Heart right ventricle (tissue), 16 donors: ENCODE measurements around the gene PSKH1. TPM values are rescaled to one million over a fixed set of nuclear protein-coding genes. Genes with fewer than 3 reads are reported as not detected.

Source experiments
- ATAC-seq, 8 donors: fragments of 200-7000 bp; cut with Tn5 transposase; one replicate each; pipeline ENCODE4 v1.9.1; 2020; ENCODE audit warnings: mild to moderate bottlenecking in 8 of 8, moderate library complexity in 8 of 8, moderate number of reproducible peaks in 1 of 8
- DNase-seq, 2 donors: peaks; one replicate each; pipeline ENCODE4 v3.0.0-alpha.2; 2020
- H3K27ac ChIP-seq, 10 donors: fragments of 200-600 bp; sonication (generic) in 2 of 10; one replicate each; pipeline versions ENCODE4 v1.5.0 to v1.8.0; 2020 to 2022; ENCODE audit warnings: mild to moderate bottlenecking in 3 of 10
- H3K27me3 ChIP-seq, 7 donors: fragments of 200-600 bp; one replicate each; pipeline ENCODE4 v1.8.0; 2021 to 2022; ENCODE audit warnings: mild to moderate bottlenecking in 2 of 7
- H3K36me3 ChIP-seq, 9 donors: fragments of 200-600 bp; sonication (generic) in 1 of 9; one replicate each; pipeline versions ENCODE4 v1.5.0 to v1.8.0; 2020 to 2022; ENCODE audit warnings: mild to moderate bottlenecking in 2 of 9
- H3K4me1 ChIP-seq, 9 donors: fragments of 200-600 bp; sonication (generic) in 1 of 9; one replicate each; pipeline versions ENCODE4 v1.5.0 to v1.8.0; 2020 to 2022; ENCODE audit warnings: mild to moderate bottlenecking in 4 of 9
- H3K4me3 ChIP-seq, 10 donors: fragments of 200-600 bp; sonication (generic) in 2 of 10; one replicate each; pipeline versions ENCODE4 v1.5.0 to v1.8.0; 2020 to 2022; ENCODE audit warnings: mild to moderate bottlenecking in 7 of 10, moderate library complexity in 2 of 10
- H3K9me3 ChIP-seq, 11 donors: fragments of 200-600 bp in 10 of 11; sonication (generic) in 2 of 11; one replicate each; pipeline versions ENCODE4 v1.5.0 to v1.8.0; 2013 to 2022; ENCODE audit warnings: mild to moderate bottlenecking in 2 of 11, control low read depth in 1 of 11, moderate library complexity in 1 of 11
- WGBS, 2 donors: extraction: QIAGEN DNeasy Blood & Tissue Kit; methylation state at CpG; one replicate each; pipeline ENCODE4 v1.1.7; 2013; ENCODE audit warnings: inconsistent platforms in 1 of 2; 5-methylcytosine and 5-hydroxymethylcytosine counted together
- intact Hi-C, 10 donors: fragments of 100-400 bp; cut with DNase I; formaldehyde crosslinking; loops; one replicate each; pipeline versions ENCODE4 v1.11.1 to v1.14.2; 2022
- polyA plus RNA-seq, 2 donors: library from polyadenylated mRNA; stranded (reverse); fragments of 200-250 nt; gene quantifications; one replicate each; pipeline ENCODE4 v1.2.3, GENCODE V29; 2013
- total RNA-seq, 10 donors: library from RNA; stranded (reverse); fragmentation: NEBNext Ultra II Directional in 3 of 10; extraction: Animal tissue kit (Norgen Biotek cat#: 25700) in 3 of 10; gene quantifications; one replicate each; pipeline versions ENCODE4 v1.2.1 to v1.2.4, GENCODE V29; 2021 to 2023
- TF ChIP-seq, protein P1 (sequence below), 9 donors: fragments of 200-600 bp; sonication (generic) in 2 of 9; IDR thresholded peaks; one replicate each; pipeline versions ENCODE4 v1.5.0 to v1.8.0; 2021 to 2022; ENCODE audit warnings: antibody characterized with exemption in 9 of 9, mild to moderate bottlenecking in 5 of 9, moderate library complexity in 1 of 9
- donor health status: Arrhythmogenic right ventricular cardiomyopathy.
- donor health status: ischemic (EF 13 %, LVEDD 7.1; RV severe dilation, severe dysfunction).
- donor health status: healthy with polysubstance abuse.
- donor health status: DM: no; HTN: yes; CAD: no.
- donor health status: DM: no; HTN: no; CAD: no.
- donor health status: ischemic (EF 25% LVEDD 6.9; RV normal size, moderate dysfunction).
- donor health status: ischemic (EF 25% LVEDD 5.7; RV mildly dilated, moderate dysfunction).
- donor health status: healthy.
- donor health status: DM: yes; HTN: yes; CAD: no.
- donor health status: Ischemic cardiomyopathy.
- donor health status: ischemic (EF 35%, LVEDD 5.7; RV mildly dilated, moderate dysfunction).
- donor health status: nonischemic (EF 11% LVEDD 7.7; RV severe dilation, severe dysfunction).
- donor health status: DM: yes; HTN: yes; CAD: no.
- donor health status: PGD.
- donor health status: ischemic (EF 29% LVEDD 5.4; RV normal size, mild dysfunction).
- donor health status: nonischemic (EF 23%, LVEDD 6.1; RV moderate dilation, normal function).

PSKH1 gene
- total and polyA plus RNA-seq, 12 donors, result 15.7 to 24.5 (median 20.5) TPM

DNA sequence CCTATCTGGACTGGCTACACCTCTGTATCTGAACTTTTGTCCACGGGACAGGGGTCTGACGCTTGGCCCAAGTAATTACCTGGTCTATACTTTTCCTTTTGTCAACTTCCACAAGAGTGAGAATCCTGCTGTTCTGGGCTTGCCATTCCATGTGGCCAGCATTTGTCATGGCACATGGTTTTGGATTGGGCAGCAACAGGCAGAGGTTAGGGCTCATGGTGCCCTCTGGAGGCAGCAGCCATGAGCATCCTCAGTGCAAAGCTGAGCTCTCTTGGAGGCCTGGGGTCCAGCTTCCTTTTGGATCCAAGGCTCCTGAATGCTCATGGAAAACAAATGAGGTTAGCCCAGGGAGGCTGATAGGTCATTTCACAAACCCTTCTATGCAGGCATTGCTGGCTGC lies 27.7 kb upstream of the PSKH1 start:
- H3K36me3 ChIP-seq, result peaks cover 0 to 71% (median 40%) of the 10 kb centered on the region in 9 donors
- TF ChIP-seq, protein P1, sequence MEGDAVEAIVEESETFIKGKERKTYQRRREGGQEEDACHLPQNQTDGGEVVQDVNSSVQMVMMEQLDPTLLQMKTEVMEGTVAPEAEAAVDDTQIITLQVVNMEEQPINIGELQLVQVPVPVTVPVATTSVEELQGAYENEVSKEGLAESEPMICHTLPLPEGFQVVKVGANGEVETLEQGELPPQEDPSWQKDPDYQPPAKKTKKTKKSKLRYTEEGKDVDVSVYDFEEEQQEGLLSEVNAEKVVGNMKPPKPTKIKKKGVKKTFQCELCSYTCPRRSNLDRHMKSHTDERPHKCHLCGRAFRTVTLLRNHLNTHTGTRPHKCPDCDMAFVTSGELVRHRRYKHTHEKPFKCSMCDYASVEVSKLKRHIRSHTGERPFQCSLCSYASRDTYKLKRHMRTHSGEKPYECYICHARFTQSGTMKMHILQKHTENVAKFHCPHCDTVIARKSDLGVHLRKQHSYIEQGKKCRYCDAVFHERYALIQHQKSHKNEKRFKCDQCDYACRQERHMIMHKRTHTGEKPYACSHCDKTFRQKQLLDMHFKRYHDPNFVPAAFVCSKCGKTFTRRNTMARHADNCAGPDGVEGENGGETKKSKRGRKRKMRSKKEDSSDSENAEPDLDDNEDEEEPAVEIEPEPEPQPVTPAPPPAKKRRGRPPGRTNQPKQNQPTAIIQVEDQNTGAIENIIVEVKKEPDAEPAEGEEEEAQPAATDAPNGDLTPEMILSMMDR (IDR thresholded peaks at IDR 0.05), result peak in 7 of 9 donors; percentile 11 to 52 (median 41)
- peaks cover 28 to 50% (median 45%) of the 10 kb centered on the region in 9 donors for H3K4me1 ChIP-seq
- intact Hi-C loops, result no loop called here
- WGBS, 2 donors, result 90 to 94% methylated on average over 2 of the region's 2 CpGs
- ATAC-seq (no peak), DNase-seq (no peak)
- H3K27me3 ChIP-seq, result no peaks in the 10 kb centered on the region
- no peak overlapping the region for H3K4me3 ChIP-seq
- no peaks in the 10 kb centered on the region for H3K9me3 ChIP-seq
- H3K27ac ChIP-seq, result peak overlapping the region in 2 of 10 donors; percentile 26 to 92

DNA sequence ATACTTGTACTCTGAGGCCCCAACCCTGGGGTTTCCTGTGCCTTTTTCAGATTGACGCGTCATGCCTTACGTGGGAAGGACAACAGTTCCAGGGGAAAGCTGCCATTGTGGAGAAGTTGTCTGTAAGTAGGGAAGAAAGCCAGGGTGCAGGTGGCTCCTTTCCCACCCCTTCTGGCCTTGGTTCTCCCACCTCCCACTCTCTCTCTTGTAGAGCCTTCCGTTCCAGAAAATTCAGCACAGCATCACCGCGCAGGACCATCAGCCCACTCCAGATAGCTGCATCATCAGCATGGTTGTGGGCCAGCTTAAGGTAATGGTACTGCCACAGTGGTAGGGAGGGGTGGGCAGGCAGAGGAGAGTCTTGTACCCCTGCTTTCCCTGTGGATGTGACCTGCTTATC lies 24.8 kb upstream of the PSKH1 start:
- H3K27me3 ChIP-seq, result no peaks in the 10 kb centered on the region
- DNase-seq (no peak), ATAC-seq (no peak)
- H3K36me3 ChIP-seq, result peaks cover 0 to 73% (median 52%) of the 10 kb centered on the region in 9 donors
- peaks cover 12 to 29% (median 24%) of the 10 kb centered on the region in 9 donors for H3K4me1 ChIP-seq
- no peak overlapping the region for H3K4me3 ChIP-seq
- H3K27ac ChIP-seq, result no peak overlapping the region
- H3K9me3 ChIP-seq, result no peaks in the 10 kb centered on the region
- TF ChIP-seq, protein P1 (IDR thresholded peaks at IDR 0.05), result no peak
- intact Hi-C loops, result no loop called here
- WGBS, 2 donors, result 94 to 96% methylated on average over 6 of the region's 6 CpGs

DNA sequence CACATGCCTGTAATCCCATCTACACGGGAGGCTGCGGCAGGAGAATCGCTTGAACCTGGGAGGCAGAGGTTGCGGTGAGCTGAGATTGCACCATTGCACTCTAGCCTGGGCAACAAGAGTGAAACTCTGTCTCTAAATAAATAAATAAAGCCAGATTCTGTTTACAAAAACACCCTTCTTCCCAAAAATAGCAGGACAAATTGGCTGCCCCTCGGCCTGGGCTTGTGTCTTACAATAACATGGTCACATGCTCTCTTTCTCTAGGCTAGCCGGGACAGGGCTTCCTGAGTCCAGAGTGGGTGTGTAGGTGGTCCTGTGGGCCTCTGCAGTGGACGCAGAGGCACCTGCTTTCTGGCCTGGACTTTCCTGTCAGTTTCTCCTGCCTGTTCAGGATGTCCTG lies 23.4 kb upstream of the PSKH1 start:
- H3K4me3 ChIP-seq, result no peak overlapping the region
- TF ChIP-seq, protein P1 (IDR thresholded peaks at IDR 0.05), result no peak
- DNase-seq (no peak), ATAC-seq (no peak)
- H3K36me3 ChIP-seq, result peaks cover 0 to 73% (median 52%) of the 10 kb centered on the region in 9 donors
- intact Hi-C loops, result loop anchor here in 1 of 10 donors (2.0 kb wide), 1 partner anchor 55 kb away; no protein-coding TSS in a partner anchor
- H3K27me3 ChIP-seq, result no peaks in the 10 kb centered on the region
- WGBS, 2 donors, result 82 to 85% methylated on average over 7 of the region's 7 CpGs
- no peak overlapping the region for H3K27ac ChIP-seq
- peaks cover 12 to 27% (median 24%) of the 10 kb centered on the region in 9 donors for H3K4me1 ChIP-seq
- no peaks in the 10 kb centered on the region for H3K9me3 ChIP-seq

DNA sequence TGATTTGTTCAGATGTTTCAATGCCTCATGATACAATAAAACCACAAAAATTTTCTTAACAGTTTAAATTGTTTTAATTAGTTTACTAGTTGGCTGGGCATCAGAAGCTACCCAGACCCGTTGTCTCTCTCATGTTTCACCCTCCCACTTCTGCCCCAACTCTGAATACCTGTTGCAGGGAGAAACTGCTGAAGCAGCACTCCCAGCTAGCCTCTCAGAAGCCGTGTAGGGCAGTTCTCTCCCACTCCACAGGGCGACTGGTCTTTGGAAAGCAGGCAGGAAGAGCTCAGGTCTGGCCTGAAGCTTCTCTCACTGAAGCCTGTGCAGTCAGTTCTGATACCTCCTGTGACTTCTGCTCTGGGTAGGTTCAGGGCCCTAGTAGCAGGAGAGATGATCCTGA lies 21.8 kb upstream of the PSKH1 start:
- Histone ChIP-seq H3K27me3 (no peaks in the 10 kb centered on the region), H3K9me3 (no peaks in the 10 kb centered on the region), H3K4me1 (peaks cover 17 to 36% (median 31%) of the 10 kb centered on the region in 9 donors), H3K4me3 (no peak overlapping the region), H3K27ac (peak overlapping the region in 1 of 10 donors; percentile 92), H3K36me3 (peaks cover 0 to 68% (median 47%) of the 10 kb centered on the region in 9 donors)
- intact Hi-C loops, result loop anchor here in 1 of 10 donors (2.0 kb wide), 1 partner anchor 56 kb away; no protein-coding TSS in a partner anchor
- TF ChIP-seq, protein P1 (IDR thresholded peaks at IDR 0.05), result no peak
- 79 to 82% methylated on average over 3 of the region's 3 CpGs for WGBS, 2 donors
- ATAC-seq (no peak), DNase-seq (no peak)
